Measurements from ENCODE around the gene LCTL. TPM values are rescaled to one million over a fixed set of nuclear protein-coding genes. Genes with fewer than 3 reads are reported as not detected.

The LCTL gene
- 0.14 TPM for polyA plus RNA-seq (ENCODE audit: insufficient read length)

- no peak for DNase-seq (ENCODE audit: low read depth)
These were observed at the start of gene LCTL for GRCh38 chr15:66565741-66566144. Gene LCTL (minus strand): TSS chr15:66565998. CDS start chr15:66565365, 633 bp downstream.

- no peak for DNase-seq (ENCODE audit: low read depth)
These were observed 49.4 kb upstream of the LCTL start for GRCh38 chr15:66614951-66615760.

GRCh38 chr15:66614456-66614855 lies 48.7 kb upstream of the LCTL start:
- DNase-seq (ENCODE audit: low read depth), result no peak

- no peak for DNase-seq (ENCODE audit: low read depth)
These were observed 47.9 kb upstream of the LCTL start for GRCh38 chr15:66613743-66614142.

GRCh38 chr15:66611257-66612053 lies 45.7 kb upstream of the LCTL start:
- DNase-seq (ENCODE audit: low read depth), result no peak

GRCh38 chr15:66609876-66610275 lies 44.1 kb upstream of the LCTL start:
- DNase-seq (ENCODE audit: low read depth), result no peak

GRCh38 chr15:66608881-66609280 lies 43.1 kb upstream of the LCTL start:
- DNase-seq (ENCODE audit: low read depth), result no peak

- DNase-seq (ENCODE audit: low read depth), result no peak
These were observed 42.4 kb upstream of the LCTL start for GRCh38 chr15:66608159-66608558.

- DNase-seq (ENCODE audit: low read depth), result no peak
These were observed 37.7 kb upstream of the LCTL start for GRCh38 chr15:66603301-66604179.

- DNase-seq (ENCODE audit: low read depth), result no peak
These were observed 35.7 kb upstream of the LCTL start for GRCh38 chr15:66601521-66601920.

GRCh38 chr15:66600240-66600627 lies 34.4 kb upstream of the LCTL start:
- DNase-seq (ENCODE audit: low read depth), result no peak

- no peak for DNase-seq (ENCODE audit: low read depth)
These were observed 33.9 kb upstream of the LCTL start for GRCh38 chr15:66599536-66600239.

GRCh38 chr15:66598095-66598815 lies 32.5 kb upstream of the LCTL start:
- no peak for DNase-seq (ENCODE audit: low read depth)

- no peak for DNase-seq (ENCODE audit: low read depth)
These were observed 30.2 kb upstream of the LCTL start for GRCh38 chr15:66595931-66596545.

GRCh38 chr15:66595332-66595731 lies 29.5 kb upstream of the LCTL start:
- no peak for DNase-seq (ENCODE audit: low read depth)

- no peak for DNase-seq (ENCODE audit: low read depth)
These were observed 29.0 kb upstream of the LCTL start for GRCh38 chr15:66594836-66595235.

GRCh38 chr15:66594344-66594743 lies 28.5 kb upstream of the LCTL start:
- DNase-seq (ENCODE audit: low read depth), result no peak

- no peak for DNase-seq (ENCODE audit: low read depth)
These were observed 27.5 kb upstream of the LCTL start for GRCh38 chr15:66593219-66593780.

GRCh38 chr15:66592505-66593218 lies 26.9 kb upstream of the LCTL start:
- DNase-seq (ENCODE audit: low read depth), result no peak
